PFSK-1 (cell line): Measurements from ENCODE around the gene ITGAX.

Source experiments
- FOXP2 ChIP-seq: optimal IDR thresholded peaks from 2 replicates; pipeline ENCODE3; 2011; ENCODE audit warnings: borderline replicate concordance, control low read depth, inconsistent platforms; ENCODE audit not compliant: insufficient read depth; ENCODE audit errors: extremely low read length, extremely low read depth
- POLR2AphosphoS5 ChIP-seq: IDR thresholded peaks from 2 replicates; pipeline ENCODE4 v1.6.1; 2012; ENCODE audit warnings: low read depth, mild to moderate bottlenecking, control low read depth, low read length, moderate library complexity
- REST ChIP-seq, 2 experiments: IDR thresholded peaks; 2 replicates each; pipeline versions ENCODE4 v1.6.1 to v1.8.0; 2011 to 2012; ENCODE audit warnings: low read depth in 2 of 2, low read length in 2 of 2, control low read depth in 1 of 2, inconsistent platforms in 1 of 2, mild to moderate bottlenecking in 1 of 2, moderate library complexity in 1 of 2; ENCODE audit not compliant: insufficient read depth in 1 of 2
- SIN3A ChIP-seq: IDR thresholded peaks from 2 replicates; pipeline ENCODE4 v1.6.1; 2012; ENCODE audit warnings: mild to moderate bottlenecking, low read length, moderate library complexity, borderline replicate concordance; ENCODE audit not compliant: insufficient read depth
- TAF1 ChIP-seq: IDR thresholded peaks from 2 replicates; pipeline ENCODE4 v1.6.1; 2012; ENCODE audit warnings: low read length, control low read depth, borderline replicate concordance; ENCODE audit not compliant: insufficient read depth

- no peak for TF ChIP-seq TAF1
- no peak for TF ChIP-seq POLR2AphosphoS5
- TF ChIP-seq SIN3A: no peak
- TF ChIP-seq REST (IDR thresholded peaks at IDR 0.05; ENCODE audit: insufficient read depth in 1 of 2, low read depth in 2 of 2, low read length in 2 of 2): no peak
- TF ChIP-seq FOXP2: no peak
Observed at GRCh38 chr16:31397096-31397660, 42.2 kb downstream of the ITGAX start.
